ENCODE results near the gene PREP.

DNA sequence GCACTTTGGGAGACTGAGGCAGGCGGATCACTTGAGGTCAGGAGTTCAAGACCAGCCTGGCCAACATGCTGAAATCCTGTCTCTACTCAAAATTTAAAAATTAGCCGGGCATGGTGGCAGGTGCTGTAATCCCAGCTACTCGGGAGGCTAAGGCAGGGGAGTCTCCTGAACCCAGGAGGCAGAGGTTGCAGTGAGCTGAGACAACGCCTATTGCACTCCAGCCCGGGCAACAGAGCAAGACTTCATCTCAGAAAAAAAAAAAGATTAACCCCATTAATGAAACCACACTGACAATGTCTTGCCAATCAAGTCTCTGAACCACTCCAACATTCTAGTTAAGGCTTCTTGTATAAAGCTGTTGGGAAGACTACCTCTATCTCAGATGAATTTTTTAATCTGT is 4.0 kb downstream of the PREP start:
- TF ChIP-seq POLR2A (IDR thresholded peaks at IDR 0.05; ENCODE audit: low read depth, low read length) (no peak), POLR2AphosphoS5 (IDR thresholded peaks at IDR 0.05; ENCODE audit: low read depth, low read length) (no peak), TAF1 (IDR thresholded peaks at IDR 0.05; ENCODE audit: low read depth, low read length) (no peak), POU2F2 (IDR thresholded peaks at IDR 0.05; ENCODE audit: low read depth, low read length) (no peak), SPI1 (IDR thresholded peaks at IDR 0.05; ENCODE audit: low read depth, low read length) (no peak), PAX5 (IDR thresholded peaks at IDR 0.05; ENCODE audit: insufficient read depth, low read length, severe bottlenecking) (no peak)
